Upper lobe of left lung (tissue), 6 donors: ENCODE measurements around the gene KCNK1. TPM values are rescaled to one million over a fixed set of nuclear protein-coding genes. Genes with fewer than 3 reads are reported as not detected.

Source experiments
- ATAC-seq, 2 donors: fragments of 200-7000 bp; cut with Tn5 transposase; one replicate each; pipeline ENCODE4 v1.9.1; 2022; ENCODE audit warnings: mild to moderate bottlenecking in 2 of 2, moderate library complexity in 2 of 2; ENCODE audit not compliant: low FRiP score in 2 of 2
- DNase-seq, 2 donors: peaks; one replicate each; pipeline ENCODE4 v3.0.0-alpha.2; 2019 to 2020
- H3K27ac ChIP-seq, 4 donors: fragments of 200-600 bp; sonication (generic); one replicate each; pipeline ENCODE4 v1.5.1; 2016 to 2019
- H3K27me3 ChIP-seq, 4 donors: fragments of 200-600 bp; sonication (generic); one replicate each; pipeline ENCODE4 v1.5.1; 2017 to 2019
- H3K36me3 ChIP-seq, 4 donors: fragments of 200-600 bp; sonication (generic); one replicate each; pipeline ENCODE4 v1.5.1; 2016 to 2019
- H3K4me1 ChIP-seq, 4 donors: fragments of 200-600 bp; sonication (generic); one replicate each; pipeline ENCODE4 v1.5.1; 2018 to 2019
- H3K4me3 ChIP-seq, 4 donors: fragments of 200-600 bp; sonication (generic); one replicate each; pipeline ENCODE4 v1.5.1; 2017 to 2019; ENCODE audit warnings: mild to moderate bottlenecking in 2 of 4, moderate library complexity in 1 of 4
- H3K9me3 ChIP-seq, 4 donors: fragments of 200-600 bp; sonication (generic); one replicate each; pipeline ENCODE4 v1.5.1; 2018 to 2019
- EP300 ChIP-seq, 4 donors: sonication (generic); formaldehyde crosslinking; IDR thresholded peaks; one replicate each; pipeline ENCODE4 v1.5.1; 2017; ENCODE audit warnings: antibody characterized with exemption in 4 of 4, control low read depth in 2 of 4
- POLR2A ChIP-seq, 4 donors: fragments of 450-650 bp; IDR thresholded peaks; one replicate each; pipeline ENCODE4 v1.5.1; 2016 to 2017; ENCODE audit warnings: antibody characterized with exemption in 4 of 4, mild to moderate bottlenecking in 2 of 4
- POLR2AphosphoS5 ChIP-seq, 2 donors: sonication (generic); formaldehyde crosslinking; IDR thresholded peaks; one replicate each; pipeline ENCODE4 v1.5.1; 2017; ENCODE audit warnings: antibody characterized with exemption in 2 of 2
- WGBS, 2 donors: methylation state at CpG; one replicate each; pipeline ENCODE4 v1.1.5; 2017 to 2018; 5-methylcytosine and 5-hydroxymethylcytosine counted together
- total RNA-seq, 6 donors: library from RNA; depleted of rRNA in 4 of 6; stranded (reverse); fragments of >200 nt in 4 of 6; gene quantifications; one replicate each; pipeline versions ENCODE4 v1.1.0 to v1.2.1, GENCODE V29; 2016 to 2021
- TF ChIP-seq, protein P1 (sequence below), 6 experiments: fragments of 450-650 bp in 4 of 6; fragments of 200-600 bp in 2 of 6; sonication (generic) in 2 of 6; IDR thresholded peaks; one replicate each; pipeline ENCODE4 v1.5.1; 2016 to 2019; ENCODE audit warnings: antibody characterized with exemption in 6 of 6
- donor health status: DM: no; HTN: no; CAD: no; lungs with moderate emphysema.
- donor health status: DM: no; HTN: yes; CAD: no; lungs with severe emphysema.

KCNK1 gene
- 10 to 100 TPM in 4 of 6 donors, 1 to 10 TPM in 2; 6.4 to 25.2 (median 10.5) TPM for total RNA-seq

DNA sequence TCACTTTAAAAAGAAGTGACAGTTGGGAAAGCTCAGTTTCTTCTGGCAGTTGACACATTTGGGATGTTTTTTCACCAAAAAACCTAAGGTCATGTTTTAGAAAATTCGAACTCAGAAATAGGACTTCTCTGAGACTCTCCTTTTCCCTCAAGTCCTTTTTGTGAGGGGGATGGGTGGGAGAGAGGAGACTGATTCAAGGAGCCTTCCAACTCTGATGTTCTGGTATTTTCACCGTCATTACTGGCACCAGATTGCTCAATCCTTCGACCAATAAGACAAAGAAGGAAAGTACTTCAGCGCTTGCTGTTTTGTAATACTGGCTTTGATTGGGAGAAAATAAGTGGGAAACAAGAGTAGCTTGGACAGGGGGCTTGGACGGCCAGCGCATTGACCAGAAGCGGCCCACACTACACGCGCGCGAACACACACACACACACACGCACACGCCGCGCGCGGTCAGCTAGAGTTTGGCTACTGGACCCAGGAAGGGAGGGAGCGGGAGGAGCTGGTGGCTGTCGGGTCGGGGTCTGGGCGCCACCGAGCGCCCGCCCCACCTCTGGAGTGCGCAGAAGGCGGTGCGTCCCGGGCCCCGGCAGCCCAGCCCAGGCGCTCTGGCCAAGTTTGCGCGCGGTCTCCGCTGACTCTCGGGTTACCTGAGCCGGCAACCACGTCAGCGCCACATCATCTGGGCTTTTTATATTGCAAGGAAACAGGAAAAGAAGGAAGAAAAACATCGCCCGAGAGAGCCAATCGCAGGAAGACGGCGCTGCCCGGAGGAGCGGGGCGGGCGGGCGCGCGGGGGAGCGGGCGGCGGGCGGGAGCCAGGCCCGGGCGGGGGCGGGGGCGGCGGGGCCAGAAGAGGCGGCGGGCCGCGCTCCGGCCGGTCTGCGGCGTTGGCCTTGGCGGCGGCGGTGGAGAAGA, at the start of gene KCNK1:
TSS of gene KCNK1 (plus strand) at position 855 of the 921 bp plus-strand sequence. CDS start at position 921, 66 bp downstream.
- H3K27ac ChIP-seq: peak within 1 kb of the TSS; percentile 67 to 82 (median 74)
- peaks cover 0 to 9% (median 0%) of the 10 kb centered on the region in 4 donors for H3K27me3 ChIP-seq
- peak; percentile 89 to 90 for ATAC-seq
- WGBS, 2 donors: 2 to 4% methylated on average over 28 to 42 of the region's 70 CpGs
- H3K9me3 ChIP-seq: no peaks in the 10 kb centered on the region
- peak; percentile 83 to 92 for DNase-seq
- TF ChIP-seq POLR2A (IDR thresholded peaks at IDR 0.05) (peak in 3 of 4 donors; percentile 27 to 80 (median 39)), POLR2AphosphoS5 (IDR thresholded peaks at IDR 0.05) (no peak), EP300 (IDR thresholded peaks at IDR 0.05) (no peak)
- TF ChIP-seq, protein P1, sequence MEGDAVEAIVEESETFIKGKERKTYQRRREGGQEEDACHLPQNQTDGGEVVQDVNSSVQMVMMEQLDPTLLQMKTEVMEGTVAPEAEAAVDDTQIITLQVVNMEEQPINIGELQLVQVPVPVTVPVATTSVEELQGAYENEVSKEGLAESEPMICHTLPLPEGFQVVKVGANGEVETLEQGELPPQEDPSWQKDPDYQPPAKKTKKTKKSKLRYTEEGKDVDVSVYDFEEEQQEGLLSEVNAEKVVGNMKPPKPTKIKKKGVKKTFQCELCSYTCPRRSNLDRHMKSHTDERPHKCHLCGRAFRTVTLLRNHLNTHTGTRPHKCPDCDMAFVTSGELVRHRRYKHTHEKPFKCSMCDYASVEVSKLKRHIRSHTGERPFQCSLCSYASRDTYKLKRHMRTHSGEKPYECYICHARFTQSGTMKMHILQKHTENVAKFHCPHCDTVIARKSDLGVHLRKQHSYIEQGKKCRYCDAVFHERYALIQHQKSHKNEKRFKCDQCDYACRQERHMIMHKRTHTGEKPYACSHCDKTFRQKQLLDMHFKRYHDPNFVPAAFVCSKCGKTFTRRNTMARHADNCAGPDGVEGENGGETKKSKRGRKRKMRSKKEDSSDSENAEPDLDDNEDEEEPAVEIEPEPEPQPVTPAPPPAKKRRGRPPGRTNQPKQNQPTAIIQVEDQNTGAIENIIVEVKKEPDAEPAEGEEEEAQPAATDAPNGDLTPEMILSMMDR (IDR thresholded peaks at IDR 0.05): no peak
- no peaks in the 10 kb centered on the region for H3K36me3 ChIP-seq
- H3K4me3 ChIP-seq: peak within 1 kb of the TSS; percentile 13 to 62 (median 52)
- H3K4me1 ChIP-seq: peaks cover 0 to 4% (median 1%) of the 10 kb centered on the region in 4 donors

DNA sequence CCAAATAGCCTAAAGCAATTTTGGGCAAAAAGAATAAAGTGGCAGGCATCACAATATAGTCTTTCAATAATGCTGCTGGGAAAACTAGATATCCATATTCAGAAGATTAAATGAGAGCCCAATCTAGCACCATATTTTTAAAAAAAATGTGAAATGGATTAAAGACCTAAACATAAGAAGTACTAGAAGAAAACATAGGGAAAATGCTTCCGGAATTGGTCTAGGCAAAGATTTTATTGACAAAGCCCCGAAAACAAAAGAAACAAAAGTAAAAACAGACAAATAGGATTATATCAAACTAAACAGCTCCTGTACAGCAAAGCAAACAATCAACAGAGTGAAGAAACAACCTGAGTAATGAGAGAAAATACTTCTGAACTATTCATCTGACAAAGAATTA, 48.6 kb upstream of the KCNK1 start:
- DNase-seq (no peak), ATAC-seq (no peak)
- no peaks in the 10 kb centered on the region for H3K27me3 ChIP-seq
- H3K27ac ChIP-seq: no peak overlapping the region
- no peaks in the 10 kb centered on the region for H3K4me1 ChIP-seq
- H3K36me3 ChIP-seq: no peaks in the 10 kb centered on the region
- peaks cover 0 to 25% (median 2%) of the 10 kb centered on the region in 4 donors for H3K9me3 ChIP-seq
- no peak overlapping the region for H3K4me3 ChIP-seq
- WGBS, 2 donors: 87 to 96% methylated on average over 2 of the region's 2 CpGs
- TF ChIP-seq EP300 (IDR thresholded peaks at IDR 0.05): no peak
- TF ChIP-seq POLR2A (IDR thresholded peaks at IDR 0.05): no peak
- TF ChIP-seq, protein P1 (IDR thresholded peaks at IDR 0.05): no peak
- no peak for TF ChIP-seq POLR2AphosphoS5 (IDR thresholded peaks at IDR 0.05)

DNA sequence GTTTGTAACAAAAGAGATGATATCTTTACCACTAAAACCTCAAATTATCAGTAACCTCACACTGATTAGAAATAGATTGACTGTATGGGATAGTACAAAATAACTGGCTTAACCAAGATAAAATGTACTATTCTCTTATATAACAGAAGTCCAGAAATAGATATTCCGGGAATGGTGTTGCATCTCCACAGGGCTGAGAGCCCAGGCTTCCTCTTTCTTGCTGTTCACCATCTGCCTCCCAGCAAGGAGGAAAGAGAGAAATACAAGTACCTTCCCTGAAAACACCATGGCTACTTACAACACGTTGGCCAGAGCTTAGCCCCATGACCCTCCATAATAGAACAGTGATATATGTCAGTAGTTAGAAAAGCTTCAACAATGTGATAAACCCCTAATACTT, 47.0 kb upstream of the KCNK1 start:
- Histone ChIP-seq H3K27ac (no peak overlapping the region), H3K27me3 (no peaks in the 10 kb centered on the region), H3K36me3 (no peaks in the 10 kb centered on the region), H3K4me1 (no peaks in the 10 kb centered on the region), H3K4me3 (no peak overlapping the region), H3K9me3 (peaks cover 0 to 11% (median 2%) of the 10 kb centered on the region in 4 donors)
- ATAC-seq (no peak), DNase-seq (no peak)
- WGBS, 2 donors: 63 to 70% methylated on average over 2 of the region's 2 CpGs
- TF ChIP-seq POLR2AphosphoS5 (IDR thresholded peaks at IDR 0.05) (no peak), POLR2A (IDR thresholded peaks at IDR 0.05) (no peak), EP300 (IDR thresholded peaks at IDR 0.05) (no peak)
- TF ChIP-seq, protein P1 (IDR thresholded peaks at IDR 0.05): no peak

DNA sequence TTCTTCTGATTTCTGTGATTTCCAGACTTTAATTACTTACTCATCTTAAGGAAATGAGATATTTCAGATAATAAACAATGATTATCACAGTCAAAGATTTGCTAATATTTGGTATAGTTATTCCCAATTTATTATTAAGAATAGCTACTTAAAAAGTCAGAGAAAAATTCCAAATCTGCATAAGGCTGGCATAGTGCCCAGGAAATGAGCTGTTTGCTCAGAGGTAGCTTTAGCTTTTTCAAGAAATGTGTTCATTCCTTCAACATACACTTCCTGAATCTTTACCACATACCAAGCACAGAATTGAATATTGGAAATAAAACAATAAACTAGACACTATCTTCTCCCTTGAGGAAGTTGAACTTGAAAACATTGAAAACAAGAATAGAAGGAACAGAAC, 44.3 kb upstream of the KCNK1 start:
- Histone ChIP-seq H3K9me3 (no peaks in the 10 kb centered on the region), H3K27me3 (no peaks in the 10 kb centered on the region), H3K4me3 (no peak overlapping the region), H3K36me3 (no peaks in the 10 kb centered on the region), H3K27ac (no peak overlapping the region), H3K4me1 (no peaks in the 10 kb centered on the region)
- no peak for DNase-seq
- TF ChIP-seq POLR2AphosphoS5 (IDR thresholded peaks at IDR 0.05): no peak
- TF ChIP-seq EP300 (IDR thresholded peaks at IDR 0.05): no peak
- TF ChIP-seq, protein P1 (IDR thresholded peaks at IDR 0.05): no peak
- no peak for ATAC-seq
